IPS-15b (cell line): ENCODE measurements around the gene PLCG2.

Experiments
- H3K27me3 ChIP-seq: one replicate; pipeline ENCODE4 v1.6.1; 2013; ENCODE audit warnings: low read length; ENCODE audit not compliant: control insufficient read depth, insufficient read depth
- H3K36me3 ChIP-seq: one replicate; pipeline ENCODE4 v1.6.1; 2013; ENCODE audit warnings: low read length; ENCODE audit not compliant: control insufficient read depth, insufficient read depth
- H3K4me1 ChIP-seq: one replicate; pipeline ENCODE4 v1.6.1; 2013; ENCODE audit warnings: mild to moderate bottlenecking, low read length; ENCODE audit not compliant: control insufficient read depth, insufficient read depth
- H3K4me3 ChIP-seq: one replicate; pipeline ENCODE4 v1.5.1; 2013; ENCODE audit warnings: low read depth, low read length
- H3K9ac ChIP-seq: one replicate; pipeline ENCODE4 v1.6.1; 2013; ENCODE audit warnings: low read depth, mild to moderate bottlenecking, low read length
- H3K9me3 ChIP-seq: one replicate; pipeline ENCODE4 v1.6.1; 2013; ENCODE audit warnings: mild to moderate bottlenecking, low read length; ENCODE audit not compliant: control insufficient read depth, insufficient read depth

PLCG2 gene

DNA sequence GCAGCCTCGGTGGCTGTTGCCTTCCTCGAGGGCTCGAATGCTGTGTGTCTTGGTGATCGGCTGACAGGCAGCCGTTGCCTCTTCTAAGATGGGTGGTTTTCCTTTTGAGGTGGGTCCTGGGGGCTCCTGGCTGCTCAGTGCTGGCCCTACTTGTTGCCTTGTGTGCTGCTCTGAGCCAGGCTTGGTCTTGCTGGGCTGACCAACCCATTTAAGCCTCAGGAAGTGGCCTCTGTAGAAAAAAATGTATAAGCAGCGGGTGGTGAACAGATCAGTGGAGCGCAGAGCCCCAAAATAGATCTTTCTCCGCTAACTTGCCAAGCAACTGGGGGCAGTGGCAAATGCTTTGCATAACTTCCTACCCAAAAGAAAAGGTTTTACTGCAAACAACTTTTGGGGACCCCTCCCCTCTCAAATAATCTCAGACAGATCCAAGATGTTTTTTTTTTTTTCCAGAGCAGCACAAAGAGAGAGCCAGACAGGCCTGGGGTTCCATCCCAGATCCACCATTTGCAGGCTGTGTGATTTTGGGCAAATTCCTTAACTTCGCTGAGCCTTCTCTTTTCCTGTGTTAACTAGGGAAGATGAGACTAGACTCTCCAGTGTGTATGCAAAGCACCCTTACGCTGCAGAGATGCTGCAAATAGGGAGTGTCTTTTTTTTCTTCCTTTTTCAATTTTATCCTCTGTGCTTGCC is 42.5 kb downstream of the PLCG2 start:
- H3K36me3 ChIP-seq, result no peaks in the 10 kb centered on the region
- no peak overlapping the region for H3K4me3 ChIP-seq
- no peaks in the 10 kb centered on the region for H3K9me3 ChIP-seq
- peaks cover 2% of the 10 kb centered on the region for H3K4me1 ChIP-seq
- H3K9ac ChIP-seq, result no peak overlapping the region
- no peaks in the 10 kb centered on the region for H3K27me3 ChIP-seq

DNA sequence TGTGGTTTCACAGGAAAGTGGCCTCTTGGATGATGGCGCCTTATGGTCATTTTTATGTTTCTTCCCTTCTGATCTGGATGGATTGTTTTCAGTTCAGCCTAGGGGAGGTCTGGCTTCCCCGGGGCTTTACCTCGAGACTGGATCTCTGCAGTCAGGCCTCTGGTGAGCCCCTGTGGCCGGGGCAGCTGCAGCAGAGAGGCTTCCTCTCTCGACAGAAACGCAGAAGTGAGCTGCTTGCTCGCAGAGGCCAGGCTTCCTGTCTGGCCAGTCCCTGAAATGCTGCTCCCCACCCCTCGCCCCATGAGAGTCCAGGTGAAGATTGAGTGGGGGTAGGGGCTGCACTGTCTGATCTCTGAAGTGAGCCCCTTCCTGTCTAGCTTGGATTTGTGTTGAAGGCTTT is 44.0 kb downstream of the PLCG2 start:
- no peak overlapping the region for H3K9ac ChIP-seq
- H3K4me3 ChIP-seq, result no peak overlapping the region
- H3K4me1 ChIP-seq, result peaks cover 2% of the 10 kb centered on the region
- no peaks in the 10 kb centered on the region for H3K9me3 ChIP-seq
- no peaks in the 10 kb centered on the region for H3K36me3 ChIP-seq
- H3K27me3 ChIP-seq, result no peaks in the 10 kb centered on the region

DNA sequence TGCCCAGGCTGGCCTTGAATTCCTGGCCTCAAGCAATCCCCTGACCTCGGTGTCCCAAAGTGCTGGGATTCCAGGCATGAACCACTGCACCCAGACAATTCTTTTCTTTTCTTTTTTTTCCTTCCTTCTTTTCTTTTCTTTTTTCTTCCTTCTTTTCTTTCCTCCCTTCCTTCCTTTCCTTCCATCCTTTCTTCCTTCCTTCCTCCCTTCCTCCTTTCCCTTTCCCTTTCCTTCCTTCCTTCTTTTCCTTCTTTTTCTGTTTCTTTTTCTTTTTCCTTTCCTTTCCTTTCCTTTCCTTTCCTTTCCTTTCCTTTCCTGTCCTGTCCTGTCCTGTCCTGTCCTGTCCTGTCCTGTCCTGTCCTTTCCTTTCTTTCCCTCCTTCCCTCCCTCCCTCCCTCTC is 44.6 kb downstream of the PLCG2 start:
- Histone ChIP-seq H3K36me3 (no peaks in the 10 kb centered on the region), H3K4me1 (peaks cover 2% of the 10 kb centered on the region), H3K9me3 (no peaks in the 10 kb centered on the region), H3K4me3 (no peak overlapping the region), H3K9ac (no peak overlapping the region), H3K27me3 (no peaks in the 10 kb centered on the region)

DNA sequence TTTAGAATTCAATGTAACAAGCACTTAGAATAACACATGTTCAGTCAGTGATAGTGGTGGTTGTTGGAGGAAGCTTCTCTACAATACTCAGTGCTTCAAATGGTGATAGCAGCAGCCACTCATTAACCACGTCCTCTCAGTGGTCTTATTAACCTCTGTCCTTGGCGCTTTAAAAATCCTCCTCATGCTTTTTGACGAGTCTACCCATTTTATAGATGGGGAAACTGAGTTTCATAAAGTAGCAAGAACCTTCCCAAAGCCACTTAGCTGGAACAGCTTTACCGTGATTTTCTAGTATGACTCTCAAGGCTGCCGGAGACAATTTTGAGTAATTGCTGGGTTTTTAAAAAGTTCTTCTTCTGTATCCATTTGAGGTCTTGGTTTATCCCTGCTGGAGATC is 47.4 kb downstream of the PLCG2 start:
- peaks cover 1% of the 10 kb centered on the region for H3K4me1 ChIP-seq
- H3K9ac ChIP-seq, result no peak overlapping the region
- H3K9me3 ChIP-seq, result no peaks in the 10 kb centered on the region
- H3K4me3 ChIP-seq, result no peak overlapping the region
- no peaks in the 10 kb centered on the region for H3K36me3 ChIP-seq
- no peaks in the 10 kb centered on the region for H3K27me3 ChIP-seq

DNA sequence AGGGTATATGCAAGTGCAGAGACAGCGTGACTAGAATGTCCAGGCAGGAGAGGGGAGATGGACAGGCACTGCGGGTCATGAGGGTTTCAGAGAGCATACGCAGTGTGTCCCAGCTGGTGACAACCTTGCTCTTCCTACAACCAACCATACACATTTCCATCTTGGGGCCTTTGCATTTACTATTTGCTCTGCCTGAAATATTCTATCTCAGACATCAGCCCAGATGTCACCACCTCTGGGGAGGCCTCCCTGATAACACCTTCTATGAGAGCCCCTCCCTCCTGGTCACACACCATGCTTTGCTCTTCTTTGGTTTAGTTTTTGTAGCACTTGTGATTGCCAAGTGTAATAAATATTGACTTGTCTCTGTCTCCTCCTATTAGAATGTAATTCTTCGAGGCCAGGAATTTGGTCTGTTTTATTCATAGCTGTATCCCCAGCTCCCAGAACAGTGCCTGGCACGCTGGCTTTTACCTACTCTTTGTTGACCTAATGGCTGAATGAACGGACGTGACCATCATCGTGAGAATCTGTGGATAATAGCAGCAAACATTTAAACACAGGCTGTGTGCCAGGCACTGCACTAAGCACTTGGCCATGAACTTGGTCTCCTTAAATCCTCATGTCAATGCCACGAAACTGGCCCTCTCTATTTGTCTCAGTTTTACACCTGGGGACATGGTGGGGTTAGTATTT is 51.9 kb downstream of the PLCG2 start:
- Histone ChIP-seq H3K36me3 (no peaks in the 10 kb centered on the region), H3K9ac (no peak overlapping the region), H3K9me3 (no peaks in the 10 kb centered on the region), H3K4me3 (no peak overlapping the region), H3K27me3 (no peaks in the 10 kb centered on the region), H3K4me1 (peaks cover 5% of the 10 kb centered on the region)

DNA sequence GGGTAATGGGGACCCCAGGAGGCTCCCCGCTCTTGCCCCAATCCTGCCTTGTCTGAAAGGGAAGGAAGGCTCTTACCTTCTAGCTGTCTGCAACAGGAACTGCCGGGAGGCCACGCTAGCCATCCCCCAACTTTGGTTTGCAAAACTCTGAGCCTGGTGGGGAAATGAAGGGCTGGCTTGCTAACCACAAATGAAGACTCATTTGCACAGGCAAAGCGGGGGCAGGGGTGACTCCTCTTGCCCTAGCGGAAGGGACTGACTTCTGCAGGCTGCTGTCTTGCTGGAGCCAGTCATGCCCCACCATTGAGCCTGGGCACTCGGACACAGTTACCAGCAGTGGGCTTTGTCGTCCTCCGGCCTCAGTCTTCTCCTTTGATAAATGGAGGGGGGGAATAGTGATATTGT is 52.6 kb downstream of the PLCG2 start:
- no peak overlapping the region for H3K9ac ChIP-seq
- no peaks in the 10 kb centered on the region for H3K9me3 ChIP-seq
- H3K4me3 ChIP-seq, result no peak overlapping the region
- H3K4me1 ChIP-seq, result peaks cover 5% of the 10 kb centered on the region
- H3K27me3 ChIP-seq, result no peaks in the 10 kb centered on the region
- H3K36me3 ChIP-seq, result no peaks in the 10 kb centered on the region

DNA sequence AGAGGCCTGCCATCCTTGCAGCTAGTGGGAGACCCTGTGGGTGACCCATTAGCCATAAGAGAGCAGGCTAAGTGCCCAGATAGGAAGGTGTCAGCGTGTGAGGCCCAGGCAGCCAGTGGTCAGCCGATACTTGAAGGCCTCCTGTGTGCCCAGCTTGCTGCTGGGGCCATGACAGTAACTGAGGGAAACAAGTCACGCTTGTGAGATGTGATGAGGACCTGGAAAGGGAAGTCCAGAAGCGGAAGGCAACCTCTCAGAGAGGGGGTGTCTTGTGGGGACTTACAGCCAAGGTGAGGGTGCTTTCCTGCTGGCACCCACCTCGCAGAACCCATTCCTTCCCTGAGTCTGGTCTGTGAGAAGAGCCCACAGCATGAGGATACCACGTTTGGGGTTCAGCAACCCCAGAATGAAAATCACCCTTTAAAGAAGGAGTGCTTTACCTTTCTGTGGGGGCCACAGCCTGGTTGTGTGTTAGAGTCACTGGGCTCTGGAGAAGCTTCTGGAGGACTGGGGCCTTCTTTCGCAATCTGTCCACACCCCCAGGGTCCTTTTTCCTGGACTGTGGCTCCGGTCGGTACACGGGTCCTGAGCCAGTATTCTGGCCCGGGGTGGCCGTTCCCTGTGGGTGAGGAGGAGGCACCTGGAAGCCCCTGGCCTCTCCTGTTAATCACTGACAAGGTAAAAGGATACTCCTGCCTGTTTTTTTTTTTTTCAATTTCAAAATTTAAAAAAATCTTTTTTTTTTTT is 53.9 kb downstream of the PLCG2 start:
- Histone ChIP-seq H3K27me3 (no peaks in the 10 kb centered on the region), H3K4me1 (peaks cover 5% of the 10 kb centered on the region), H3K9ac (no peak overlapping the region), H3K9me3 (no peaks in the 10 kb centered on the region), H3K36me3 (no peaks in the 10 kb centered on the region), H3K4me3 (no peak overlapping the region)

DNA sequence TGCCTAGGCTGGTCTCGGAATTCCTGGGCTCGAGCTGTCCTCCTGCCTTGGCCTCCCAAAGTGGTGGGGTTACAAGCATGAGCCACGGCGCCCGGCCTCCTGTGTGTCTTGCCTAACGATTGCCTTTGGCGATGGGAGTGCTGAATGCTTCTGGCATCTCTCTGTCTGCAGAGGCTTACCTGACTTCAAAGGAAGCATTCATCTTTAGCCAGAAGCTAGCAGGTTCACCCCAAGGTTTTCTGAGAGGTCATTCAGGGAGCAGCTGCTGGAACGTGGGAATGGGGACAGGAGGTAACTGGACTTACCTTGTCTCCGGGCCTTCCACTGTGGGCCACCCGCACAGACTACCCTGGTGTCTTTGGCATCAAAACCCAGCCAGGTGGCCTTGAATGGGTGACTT is 54.7 kb downstream of the PLCG2 start:
- no peaks in the 10 kb centered on the region for H3K27me3 ChIP-seq
- H3K4me1 ChIP-seq, result peaks cover 5% of the 10 kb centered on the region
- H3K36me3 ChIP-seq, result no peaks in the 10 kb centered on the region
- no peak overlapping the region for H3K9ac ChIP-seq
- H3K4me3 ChIP-seq, result no peak overlapping the region
- H3K9me3 ChIP-seq, result no peaks in the 10 kb centered on the region

DNA sequence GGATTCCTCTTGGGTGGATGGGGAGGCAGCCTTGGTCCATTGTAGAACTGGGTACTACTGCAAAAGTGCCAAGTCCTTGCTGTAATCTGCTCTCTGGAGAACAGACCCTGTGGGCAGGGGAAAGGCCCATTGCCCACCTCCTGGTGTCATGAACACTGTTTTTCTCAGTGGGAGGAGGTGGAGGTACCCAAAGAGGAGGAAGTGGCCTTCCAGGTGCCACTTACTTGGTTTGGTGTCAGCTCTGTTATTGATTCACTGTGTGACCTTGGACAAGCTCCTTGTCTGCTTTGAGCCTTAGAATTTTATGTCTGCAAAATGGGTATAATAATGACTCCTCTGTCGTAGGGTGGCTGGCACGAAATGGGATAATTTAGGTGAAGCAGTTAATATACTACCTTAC is 55.8 kb downstream of the PLCG2 start:
- Histone ChIP-seq H3K9ac (no peak overlapping the region), H3K4me3 (no peak overlapping the region), H3K4me1 (peaks cover 5% of the 10 kb centered on the region), H3K27me3 (no peaks in the 10 kb centered on the region), H3K36me3 (no peaks in the 10 kb centered on the region), H3K9me3 (no peaks in the 10 kb centered on the region)

DNA sequence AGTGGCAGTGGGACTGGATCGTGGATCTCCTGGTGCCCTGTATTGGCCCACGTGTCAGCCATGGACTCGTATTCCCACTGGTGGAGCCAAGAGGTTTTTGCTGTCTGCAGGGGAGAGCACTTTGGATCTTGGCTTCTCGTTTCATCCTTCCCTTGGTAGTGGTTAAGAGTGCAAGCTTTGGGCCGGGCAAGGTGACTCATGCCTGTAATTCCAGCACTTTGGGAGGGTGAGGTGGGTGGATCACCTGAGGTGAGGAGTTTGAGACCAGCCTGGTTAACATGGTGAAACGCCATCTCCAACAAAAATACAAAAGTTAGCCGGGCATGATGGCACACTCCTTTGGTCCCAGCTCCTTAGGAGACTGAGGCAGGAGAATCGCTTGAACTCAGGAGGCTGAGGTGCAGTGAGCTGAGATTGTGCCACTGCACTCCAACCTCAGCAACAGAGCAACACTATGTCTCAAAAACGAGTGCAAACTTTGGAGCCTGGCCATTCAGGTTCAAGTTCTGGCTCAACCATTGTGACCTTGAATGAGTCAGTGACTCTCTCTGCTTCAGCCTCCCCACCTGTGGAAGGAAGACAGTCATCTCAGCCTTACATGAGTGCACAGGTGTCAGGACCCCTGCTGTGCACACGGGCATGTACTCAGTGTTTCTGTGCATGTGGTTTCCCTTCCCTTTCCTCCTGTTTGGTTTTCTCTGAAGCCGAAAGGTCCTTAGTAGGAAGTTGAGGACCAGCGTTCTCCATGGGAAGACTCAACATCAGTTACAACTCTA is 57.4 kb downstream of the PLCG2 start:
- Histone ChIP-seq H3K27me3 (no peaks in the 10 kb centered on the region), H3K4me3 (no peak overlapping the region), H3K4me1 (peaks cover 5% of the 10 kb centered on the region), H3K9ac (no peak overlapping the region), H3K36me3 (no peaks in the 10 kb centered on the region), H3K9me3 (no peaks in the 10 kb centered on the region)

DNA sequence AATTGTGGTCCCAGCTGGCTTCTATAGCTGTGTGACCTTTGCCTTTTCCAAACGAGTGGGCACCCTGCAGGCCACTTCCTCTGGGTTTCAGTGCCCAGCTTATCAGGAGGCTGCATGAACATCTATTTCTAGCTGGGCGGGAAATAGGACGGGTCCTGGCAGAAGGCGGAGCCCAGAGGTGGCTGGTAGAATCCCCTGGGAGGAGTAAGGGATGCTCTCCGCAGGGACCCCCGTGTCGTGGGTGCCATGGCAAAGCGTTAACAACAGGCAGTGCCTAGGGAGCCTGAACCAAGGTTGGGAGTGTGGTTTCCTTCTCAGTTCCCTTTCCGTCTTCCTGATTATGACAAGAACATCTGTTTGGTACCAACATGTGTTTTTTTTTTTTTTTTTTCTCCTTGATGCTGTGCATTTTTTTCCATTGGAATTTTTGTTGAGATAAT is 58.2 kb downstream of the PLCG2 start:
- Histone ChIP-seq H3K4me3 (no peak overlapping the region), H3K4me1 (no peaks in the 10 kb centered on the region), H3K27me3 (no peaks in the 10 kb centered on the region), H3K9ac (no peak overlapping the region), H3K36me3 (no peaks in the 10 kb centered on the region), H3K9me3 (no peaks in the 10 kb centered on the region)
